Neutrophil (primary cell): ENCODE measurements around the gene PCGF3.
A peak's percentile ranks its signal among the peaks of the same experiment; 100 is the strongest.

Experiments used
- H3K27ac ChIP-seq: fragments of 200-600 bp; sonication (generic); 2 replicates; pipeline ENCODE4 v1.5.1; 2016; ENCODE audit warnings: mild to moderate bottlenecking, moderate library complexity
- H3K27me3 ChIP-seq: fragments of 200-600 bp; sonication (generic); 2 replicates; pipeline ENCODE4 v1.6.0; 2016; ENCODE audit warnings: mild to moderate bottlenecking
- H3K36me3 ChIP-seq: fragments of 200-600 bp; sonication (generic); 2 replicates; pipeline ENCODE4 v1.5.1; 2017
- H3K4me1 ChIP-seq, 2 experiments: fragments of 200-600 bp in 1 of 2; sonication (generic) in 1 of 2; 1 replicate in 1 of 2; 2 replicates in 1 of 2; pipeline versions ENCODE4 v1.5.1 to v1.6.1; 2013 to 2016; ENCODE audit warnings: low read depth in 1 of 2, low read length in 1 of 2, mild to moderate bottlenecking in 1 of 2, moderate library complexity in 1 of 2; ENCODE audit not compliant: control insufficient read depth in 1 of 2, insufficient read depth in 1 of 2
- H3K4me3 ChIP-seq, 2 experiments: fragments of 200-600 bp in 1 of 2; sonication (generic) in 1 of 2; 1 replicate in 1 of 2; 2 replicates in 1 of 2; pipeline ENCODE4 v1.5.1; 2013 to 2016; ENCODE audit warnings: low read depth in 1 of 2, low read length in 1 of 2, mild to moderate bottlenecking in 1 of 2, moderate library complexity in 1 of 2
- H3K9me3 ChIP-seq: fragments of 200-600 bp; sonication (generic); 2 replicates; pipeline ENCODE4 v1.5.1; 2016
- CTCF ChIP-seq: fragments of 200-600 bp; sonication (generic); IDR thresholded peaks from 2 replicates; pipeline ENCODE4 v1.5.1; 2016; ENCODE audit warnings: antibody characterized with exemption

The PCGF3 gene

GRCh38 chr4:718460-718859, 12.8 kb downstream of the PCGF3 start:
- H3K4me3 ChIP-seq, result no peak overlapping the region
- peaks cover 0 to 6% of the 10 kb centered on the region in 2 experiments for H3K4me1 ChIP-seq
- peaks cover 27% of the 10 kb centered on the region for H3K36me3 ChIP-seq
- TF ChIP-seq CTCF, result no peak
- no peaks in the 10 kb centered on the region for H3K27me3 ChIP-seq
- H3K27ac ChIP-seq, result no peak overlapping the region
- no peaks in the 10 kb centered on the region for H3K9me3 ChIP-seq

- peaks cover 24% of the 10 kb centered on the region for H3K36me3 ChIP-seq
- peaks cover 0 to 6% of the 10 kb centered on the region in 2 experiments for H3K4me1 ChIP-seq
- H3K27ac ChIP-seq, result peak overlapping the region; percentile 58
- no peaks in the 10 kb centered on the region for H3K27me3 ChIP-seq
- H3K4me3 ChIP-seq, result no peak overlapping the region
- no peaks in the 10 kb centered on the region for H3K9me3 ChIP-seq
- no peak for TF ChIP-seq CTCF
Measured at GRCh38 chr4:720111-720860, 14.7 kb downstream of the PCGF3 start.

GRCh38 chr4:721261-722168, 15.9 kb downstream of the PCGF3 start:
- Histone ChIP-seq H3K27ac (peak overlapping the region; percentile 58), H3K4me3 (no peak overlapping the region), H3K9me3 (no peaks in the 10 kb centered on the region), H3K4me1 (peaks cover 0 to 11% of the 10 kb centered on the region in 2 experiments), H3K27me3 (no peaks in the 10 kb centered on the region), H3K36me3 (peaks cover 24% of the 10 kb centered on the region)
- no peak for TF ChIP-seq CTCF

- H3K36me3 ChIP-seq, result peaks cover 24% of the 10 kb centered on the region
- H3K9me3 ChIP-seq, result no peaks in the 10 kb centered on the region
- H3K27ac ChIP-seq, result peak overlapping the region; percentile 58
- H3K4me1 ChIP-seq, result peaks cover 0 to 11% of the 10 kb centered on the region in 2 experiments
- H3K4me3 ChIP-seq, result no peak overlapping the region
- no peak for TF ChIP-seq CTCF
- no peaks in the 10 kb centered on the region for H3K27me3 ChIP-seq
Measured at GRCh38 chr4:722169-722725, 16.6 kb downstream of the PCGF3 start.

- no peak for TF ChIP-seq CTCF
- H3K27ac ChIP-seq, result no peak overlapping the region
- peaks cover 0 to 11% of the 10 kb centered on the region in 2 experiments for H3K4me1 ChIP-seq
- H3K36me3 ChIP-seq, result peaks cover 24% of the 10 kb centered on the region
- no peaks in the 10 kb centered on the region for H3K27me3 ChIP-seq
- no peak overlapping the region for H3K4me3 ChIP-seq
- H3K9me3 ChIP-seq, result no peaks in the 10 kb centered on the region
Measured at GRCh38 chr4:722851-723360, 17.3 kb downstream of the PCGF3 start.
